Fibroblast of lung (primary cell): ENCODE measurements around the gene SCMH1.

Source experiments
- EZH2 ChIP-seq: IDR thresholded peaks from 2 replicates; pipeline ENCODE4 v1.5.1; 2012; ENCODE audit warnings: low read length, control low read depth, mild to moderate bottlenecking; ENCODE audit errors: missing control alignments
- TF ChIP-seq, protein P1 (sequence below), 2 donors: IDR thresholded peaks in 1 of 2; conservative IDR thresholded peaks in 1 of 2; 1 replicate in 1 of 2; 2 replicates in 1 of 2; pipeline ENCODE4 v1.5.1; 2011 to 2012; ENCODE audit warnings: low read length in 2 of 2, control low read depth in 1 of 2, inconsistent platforms in 1 of 2, low read depth in 1 of 2, mild to moderate bottlenecking in 1 of 2

DNA sequence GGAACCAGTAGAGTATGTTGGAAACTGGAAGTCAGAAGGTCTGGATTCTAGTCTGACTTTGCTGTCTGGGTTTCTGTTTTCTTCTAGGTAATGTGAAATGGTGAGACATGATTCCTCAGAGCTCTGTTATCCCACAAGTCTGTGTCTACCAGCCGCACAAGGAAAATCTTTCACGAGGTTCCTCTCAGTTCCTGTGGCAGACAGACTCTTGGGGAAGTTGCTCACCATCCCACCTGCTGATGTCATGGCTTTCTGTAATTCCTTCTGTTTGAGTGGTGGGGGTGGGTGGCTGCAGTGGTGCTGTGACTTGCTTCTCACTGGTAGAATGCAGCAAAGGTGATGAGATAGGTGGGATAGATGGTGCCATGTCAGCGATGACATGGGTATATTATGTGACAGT is 17.1 kb upstream of the SCMH1 start:
- TF ChIP-seq, protein P1, sequence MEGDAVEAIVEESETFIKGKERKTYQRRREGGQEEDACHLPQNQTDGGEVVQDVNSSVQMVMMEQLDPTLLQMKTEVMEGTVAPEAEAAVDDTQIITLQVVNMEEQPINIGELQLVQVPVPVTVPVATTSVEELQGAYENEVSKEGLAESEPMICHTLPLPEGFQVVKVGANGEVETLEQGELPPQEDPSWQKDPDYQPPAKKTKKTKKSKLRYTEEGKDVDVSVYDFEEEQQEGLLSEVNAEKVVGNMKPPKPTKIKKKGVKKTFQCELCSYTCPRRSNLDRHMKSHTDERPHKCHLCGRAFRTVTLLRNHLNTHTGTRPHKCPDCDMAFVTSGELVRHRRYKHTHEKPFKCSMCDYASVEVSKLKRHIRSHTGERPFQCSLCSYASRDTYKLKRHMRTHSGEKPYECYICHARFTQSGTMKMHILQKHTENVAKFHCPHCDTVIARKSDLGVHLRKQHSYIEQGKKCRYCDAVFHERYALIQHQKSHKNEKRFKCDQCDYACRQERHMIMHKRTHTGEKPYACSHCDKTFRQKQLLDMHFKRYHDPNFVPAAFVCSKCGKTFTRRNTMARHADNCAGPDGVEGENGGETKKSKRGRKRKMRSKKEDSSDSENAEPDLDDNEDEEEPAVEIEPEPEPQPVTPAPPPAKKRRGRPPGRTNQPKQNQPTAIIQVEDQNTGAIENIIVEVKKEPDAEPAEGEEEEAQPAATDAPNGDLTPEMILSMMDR (conservative IDR thresholded peaks at IDR 0.05 in 1 of 2, IDR thresholded peaks at IDR 0.05 in 1 of 2; ENCODE audit: low read depth in 1 of 2, low read length in 2 of 2): no peak
- TF ChIP-seq EZH2: no peak
